A549 (cell line): ENCODE data around the gene CALN1.

Source experiments
- CTCF ChIP-seq: fragments of >200 bp; sonication (Bioruptor Twin); formaldehyde crosslinking; IDR thresholded peaks from 3 replicates; pipeline ENCODE4 v1.5.1; 2016
- EHMT2 ChIP-seq: fragments of 200-600 bp; sonication (generic); IDR thresholded peaks from 2 replicates; pipeline ENCODE4 v1.6.1; 2016; ENCODE audit warnings: antibody characterized with exemption, low read depth, mild to moderate bottlenecking, moderate library complexity
- ELK1 ChIP-seq: fragments of 150-350 bp; IDR thresholded peaks from 2 replicates; pipeline ENCODE4 v1.6.1; 2014; ENCODE audit warnings: low read depth, mild to moderate bottlenecking, low read length
- MYC ChIP-seq: IDR thresholded peaks from 2 replicates; pipeline ENCODE4 v1.6.1; 2012; ENCODE audit warnings: mild to moderate bottlenecking, inconsistent platforms, low read length, improper control_type of control experiment, borderline replicate concordance
- RAD21 ChIP-seq, 2 experiments: fragments of >200 bp in 1 of 2; sonication (Bioruptor Twin) in 1 of 2; formaldehyde crosslinking in 1 of 2; IDR thresholded peaks in 1 of 2; conservative IDR thresholded peaks in 1 of 2; 2 replicates in 1 of 2; 3 replicates in 1 of 2; pipeline ENCODE4 v1.6.1; 2012 to 2018; ENCODE audit warnings: inconsistent platforms in 1 of 2
- RCOR1 ChIP-seq: fragments of 150-350 bp; IDR thresholded peaks from 2 replicates; pipeline ENCODE4 v1.6.1; 2014; ENCODE audit warnings: antibody characterized with exemption, low read length, low read depth
- RNF2 ChIP-seq: fragments of 200-600 bp; sonication (generic); IDR thresholded peaks from 2 replicates; pipeline ENCODE4 v1.6.1; 2016; ENCODE audit warnings: low read depth, mild to moderate bottlenecking, antibody characterized with exemption, moderate library complexity, borderline replicate concordance

GRCh38 chr7:72112992-72113391, 299.1 kb downstream of the CALN1 start:
- TF ChIP-seq RAD21 (conservative IDR thresholded peaks at IDR 0.05 in 1 of 2, IDR thresholded peaks at IDR 0.05 in 1 of 2), result no peak
- TF ChIP-seq CTCF, result no peak
- no peak for TF ChIP-seq EHMT2
- no peak for TF ChIP-seq MYC
- no peak for TF ChIP-seq RNF2
- TF ChIP-seq RCOR1, result no peak
- TF ChIP-seq ELK1, result no peak
